Nephron (organoid): ENCODE data around the gene GCSAML.
"Not testable (repeated sequence)": the region's sequence is repeated elsewhere in the genome, so short reads cannot be mapped to it uniquely, and the experiment has no call there.

ENCODE experiments used
- H3K27ac Mint-ChIP-seq, 3 experiments: 2 replicates each; pipeline ENCODE4 v1.8.0; 2020; ENCODE audit warnings: mixed read lengths in 3 of 3, mild to moderate bottlenecking in 2 of 3, moderate library complexity in 1 of 3
- H3K27me3 Mint-ChIP-seq: 2 replicates; pipeline ENCODE4 v1.8.0; 2021; ENCODE audit warnings: low read depth, mild to moderate bottlenecking, moderate library complexity, mixed read lengths
- H3K36me3 Mint-ChIP-seq: 2 replicates; pipeline ENCODE4 v1.8.0; 2020; ENCODE audit warnings: low read depth, mixed read lengths
- H3K4me1 Mint-ChIP-seq: 2 replicates; pipeline ENCODE4 v1.8.0; 2020; ENCODE audit warnings: mixed read lengths
- H3K4me3 Mint-ChIP-seq, 3 experiments: 2 replicates each; pipeline ENCODE4 v1.8.0; 2020; ENCODE audit warnings: mild to moderate bottlenecking in 3 of 3, mixed read lengths in 3 of 3, moderate library complexity in 2 of 3
- H3K9me3 Mint-ChIP-seq: 2 replicates; pipeline ENCODE4 v1.8.0; 2020; ENCODE audit warnings: mixed read lengths
- CTCF ChIP-seq, 3 experiments: fragments of 200-600 bp; sonication (generic); IDR thresholded peaks; one replicate each; pipeline ENCODE4 v1.5.0; 2021; ENCODE audit warnings: antibody characterized with exemption in 3 of 3; ENCODE audit not compliant: unreplicated experiment in 3 of 3

The GCSAML gene

DNA sequence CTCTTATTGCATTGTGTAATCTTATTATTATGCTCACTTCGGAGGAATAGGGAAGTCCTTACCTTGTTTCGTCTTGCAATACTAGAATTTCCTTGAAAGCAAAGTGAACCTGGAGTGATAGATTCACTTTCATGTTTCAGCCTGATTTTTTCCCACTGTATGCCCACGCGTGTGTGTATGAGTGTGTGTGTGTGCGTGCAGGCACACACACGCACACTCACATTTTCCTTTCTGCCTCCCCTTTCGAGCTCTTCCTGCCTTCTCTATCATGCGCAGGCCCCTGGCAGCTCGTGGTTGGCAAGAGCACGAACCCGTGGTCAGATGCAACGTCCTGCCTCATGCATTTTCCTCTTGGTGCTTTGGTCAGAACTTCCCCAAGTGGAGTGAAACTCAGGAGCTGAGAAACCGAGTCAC lies at the start of gene GCSAML:
TSS of gene GCSAML (plus strand) at position 366 of the 414 bp plus-strand sequence. CDS start 58 bp downstream, outside the sequence.
- Mint-ChIP-seq H3K9me3 (no peaks in the 10 kb centered on the region), H3K4me3 (no peak within 1 kb of the TSS), H3K27ac (no peak within 1 kb of the TSS), H3K4me1 (no peaks in the 10 kb centered on the region), H3K27me3 (no peaks in the 10 kb centered on the region), H3K36me3 (no peaks in the 10 kb centered on the region)
- TF ChIP-seq CTCF (IDR thresholded peaks at IDR 0.05; ENCODE audit: unreplicated experiment in 3 of 3), result no peak

DNA sequence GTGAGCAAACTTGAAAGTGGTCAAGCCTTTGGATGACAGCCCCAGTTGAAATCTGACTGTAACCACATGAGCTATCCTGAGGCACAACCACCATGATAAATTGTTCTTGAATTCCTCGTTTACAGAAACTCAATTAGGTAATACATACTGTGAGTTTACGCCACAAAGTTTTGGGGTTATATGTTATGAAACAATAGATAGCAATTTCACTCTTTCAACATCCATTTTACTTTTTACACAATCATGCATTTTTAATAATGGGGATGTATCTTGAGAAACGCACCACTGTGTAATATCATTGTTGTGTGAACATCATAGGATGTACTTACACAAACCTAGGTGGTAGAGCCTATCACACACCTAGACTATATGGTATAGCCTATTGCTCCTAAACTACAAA lies 48.1 kb upstream of the GCSAML start:
- Mint-ChIP-seq H3K27me3 (no peaks in the 10 kb centered on the region), H3K4me1 (no peaks in the 10 kb centered on the region), H3K27ac (no peak overlapping the region), H3K36me3 (no peaks in the 10 kb centered on the region), H3K9me3 (no peaks in the 10 kb centered on the region), H3K4me3 (no peak overlapping the region)
- TF ChIP-seq CTCF (IDR thresholded peaks at IDR 0.05; ENCODE audit: unreplicated experiment in 3 of 3), result no peak

DNA sequence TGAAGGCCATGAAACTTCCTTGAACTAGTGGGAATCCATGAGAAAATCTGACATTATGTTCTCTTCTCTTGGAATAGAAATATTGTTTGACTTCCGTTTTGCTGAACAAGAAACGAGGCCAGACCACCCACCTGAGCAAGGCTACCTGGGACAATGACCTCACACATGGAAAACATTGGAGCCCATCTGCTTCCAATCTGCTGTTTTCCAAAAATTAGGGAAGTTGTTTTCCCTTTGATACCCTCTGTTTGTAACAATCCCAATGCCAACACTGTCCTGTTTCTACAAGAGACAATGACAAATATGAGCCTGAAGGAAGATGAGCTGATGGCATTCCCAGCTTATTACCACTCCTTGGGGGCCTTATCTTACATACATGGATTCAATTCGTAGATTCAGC lies 42.1 kb upstream of the GCSAML start:
- Mint-ChIP-seq H3K27me3 (no peaks in the 10 kb centered on the region), H3K9me3 (no peaks in the 10 kb centered on the region), H3K4me1 (no peaks in the 10 kb centered on the region), H3K36me3 (no peaks in the 10 kb centered on the region), H3K27ac (no peak overlapping the region), H3K4me3 (no peak overlapping the region)
- no peak for TF ChIP-seq CTCF (IDR thresholded peaks at IDR 0.05; ENCODE audit: unreplicated experiment in 3 of 3)

DNA sequence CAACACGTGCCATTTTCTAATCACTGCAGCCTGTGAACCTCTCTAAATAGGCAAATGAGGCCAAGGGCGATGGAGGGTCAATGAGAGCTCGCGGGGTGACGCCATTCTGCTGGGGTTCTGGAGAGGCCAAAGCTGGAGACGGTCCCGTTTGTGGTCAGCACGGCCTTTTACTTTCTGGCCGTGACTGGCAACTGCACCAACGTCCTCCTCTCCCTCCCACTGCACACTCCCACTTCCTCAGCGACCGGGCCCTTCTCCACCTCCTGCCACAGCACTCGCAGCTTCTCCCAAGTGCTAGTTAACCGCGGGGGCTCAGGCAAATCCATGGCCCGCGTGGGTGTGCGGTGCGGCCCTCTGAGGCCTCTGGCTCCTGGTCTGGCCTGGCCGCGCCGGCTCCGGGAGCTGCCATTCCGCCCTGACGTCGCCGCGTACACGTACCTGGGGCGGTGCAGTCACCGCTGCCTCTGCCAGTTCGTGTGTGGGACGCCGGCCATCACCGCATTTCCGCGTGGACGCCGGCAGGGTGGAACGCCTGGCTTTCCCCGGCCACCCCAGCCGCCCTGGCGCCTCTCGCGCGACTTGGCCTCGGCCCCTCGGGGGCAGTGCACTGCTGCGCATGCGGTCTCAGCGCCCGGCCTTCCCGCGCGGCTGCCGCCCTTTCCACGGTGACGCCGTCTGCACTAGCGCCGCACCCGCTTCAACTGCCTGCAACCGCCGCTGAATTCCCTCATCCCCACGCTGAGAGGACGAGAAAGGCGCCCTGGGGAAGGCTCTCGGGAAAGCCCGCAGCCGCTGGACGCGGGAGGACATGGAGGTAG lies 30.9 kb upstream of the GCSAML start:
- no peak overlapping the region for H3K4me3 Mint-ChIP-seq
- TF ChIP-seq CTCF (IDR thresholded peaks at IDR 0.05; ENCODE audit: unreplicated experiment in 3 of 3), result no peak
- no peaks in the 10 kb centered on the region for H3K27me3 Mint-ChIP-seq
- H3K4me1 Mint-ChIP-seq, result no peaks in the 10 kb centered on the region
- peaks cover 18% of the 10 kb centered on the region for H3K9me3 Mint-ChIP-seq
- H3K36me3 Mint-ChIP-seq, result no peaks in the 10 kb centered on the region
- no peak overlapping the region for H3K27ac Mint-ChIP-seq

DNA sequence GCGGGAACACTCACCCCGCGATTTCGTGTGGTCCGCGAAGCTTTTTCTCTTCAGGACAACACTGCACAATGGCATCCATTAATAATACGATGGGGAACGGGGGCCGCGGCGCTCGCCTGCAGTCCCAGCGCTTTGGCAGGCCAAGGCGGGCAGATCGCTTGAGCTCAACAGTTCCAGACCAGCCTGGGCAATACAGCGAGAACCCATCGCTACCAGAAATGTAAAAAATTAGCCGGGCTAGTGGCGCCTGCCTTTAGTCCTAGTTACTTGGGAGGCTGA lies 30.4 kb upstream of the GCSAML start:
- Mint-ChIP-seq H3K27me3 (no peaks in the 10 kb centered on the region), H3K9me3 (peaks cover 20% of the 10 kb centered on the region), H3K36me3 (no peaks in the 10 kb centered on the region), H3K27ac (no peak overlapping the region), H3K4me3 (no peak overlapping the region), H3K4me1 (no peaks in the 10 kb centered on the region)
- TF ChIP-seq CTCF (IDR thresholded peaks at IDR 0.05; ENCODE audit: unreplicated experiment in 3 of 3), result no peak

GRCh38 chr1:247521886-247522285 lies 27.0 kb upstream of the GCSAML start:
- H3K36me3 Mint-ChIP-seq, H3K27ac Mint-ChIP-seq, H3K4me1 Mint-ChIP-seq, H3K4me3 Mint-ChIP-seq, H3K27me3 Mint-ChIP-seq: not testable (repeated sequence)
- peaks cover 14% of the 10 kb centered on the region for H3K9me3 Mint-ChIP-seq
